Measurements from ENCODE around the gene KIF3C. TPM values are rescaled to one million over a fixed set of nuclear protein-coding genes. Genes with fewer than 3 reads are reported as not detected.

The KIF3C gene
- total and polyA plus RNA-seq, 2 donors (not counting 3 experiments of a cell fraction or from before 2014, with no cell fraction given), result 11.4 to 40.7 TPM

GRCh38 chr2:25980076-25980887, 2.0 kb downstream of the KIF3C start:
- Histone ChIP-seq H3K27ac (ENCODE audit: insufficient read depth, low read depth, low read length) (no peak overlapping the region), H3K4me3 (replicated peaks in 1 of 3; ENCODE audit: insufficient read depth in 1 of 3, low read depth in 1 of 3, low read length in 3 of 3) (no peak overlapping the region), H3K27me3 (ENCODE audit: control insufficient read depth in 2 of 2, insufficient read depth in 2 of 2, low read length in 2 of 2) (no peaks in the 10 kb centered on the region), H3K9me3 (replicated peaks; ENCODE audit: control insufficient read depth, insufficient read depth, low read length) (no peaks in the 10 kb centered on the region), H3K36me3 (ENCODE audit: control insufficient read depth in 2 of 2, extremely low read depth in 1 of 2, insufficient read depth in 2 of 2, low read length in 2 of 2) (peaks cover 3% of the 10 kb centered on the region in 2 experiments), H4K20me1 (replicated peaks; ENCODE audit: control insufficient read depth, extremely low read depth, insufficient read depth, low read length) (no peaks in the 10 kb centered on the region), H2AFZ (ENCODE audit: low read depth, low read length) (no peak overlapping the region), H3K4me1 (ENCODE audit: control insufficient read depth, extremely low read depth, insufficient read depth, low read length) (peaks cover 43% of the 10 kb centered on the region), H3K4me2 (ENCODE audit: insufficient read depth, low read length) (no peak overlapping the region), H3K9ac (replicated peaks; ENCODE audit: extremely low read depth, insufficient read depth, low read length) (no peak overlapping the region), H3K79me2 (ENCODE audit: control insufficient read depth, insufficient read depth, low read length) (peaks cover 39% of the 10 kb centered on the region), H3K9me1 (replicated peaks; ENCODE audit: control insufficient read depth, extremely low read depth, insufficient read depth, low read length) (no peaks in the 10 kb centered on the region)
- DNase-seq (ENCODE audit: low read depth, low spot score) (no peak), FAIRE-seq (no peak)
- dilution Hi-C loops (cut with MboI; ENCODE audit: extremely low pct_ligation_motif_present, low sequenced_read_pairs) (no loop called here), intact Hi-C loops (cut with micrococcal nuclease) (no loop called here)
- TF ChIP-seq JUN (IDR thresholded peaks at IDR 0.05; ENCODE audit: borderline replicate concordance, insufficient read depth, insufficient read length, low read depth), result no peak
- no peak for TF ChIP-seq CTCF (IDR thresholded peaks at IDR 0.05; ENCODE audit: extremely low read depth in 1 of 2, insufficient read depth in 1 of 2, low read depth in 1 of 2, low read length in 2 of 2)
- TF ChIP-seq, protein P1, sequence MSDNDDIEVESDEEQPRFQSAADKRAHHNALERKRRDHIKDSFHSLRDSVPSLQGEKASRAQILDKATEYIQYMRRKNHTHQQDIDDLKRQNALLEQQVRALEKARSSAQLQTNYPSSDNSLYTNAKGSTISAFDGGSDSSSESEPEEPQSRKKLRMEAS (IDR thresholded peaks at IDR 0.05; ENCODE audit: insufficient read depth, insufficient read length), result no peak
- no peak for TF ChIP-seq EZH2 (IDR thresholded peaks at IDR 0.05; ENCODE audit: borderline replicate concordance, low read depth, low read length, severe bottlenecking)
- TF ChIP-seq MYC (IDR thresholded peaks at IDR 0.05; ENCODE audit: low read depth, low read length), result no peak
- TF ChIP-seq GATA2 (IDR thresholded peaks at IDR 0.05; ENCODE audit: insufficient read depth, insufficient read length, low read depth, low read length), result no peak
- no peak for TF ChIP-seq FOS (IDR thresholded peaks at IDR 0.05; ENCODE audit: borderline replicate concordance, insufficient read depth, low read length)
- no peak for TF ChIP-seq POLR2A (IDR thresholded peaks at IDR 0.05; ENCODE audit: low read depth, low read length)
- no peak for TF ChIP-seq POLR2AphosphoS5 (IDR thresholded peaks at IDR 0.05; ENCODE audit: insufficient read depth, low read depth, low read length)
- BruUV-seq (replicated peaks), result no TSS peak
- POLR2A ChIA-PET, result no interaction called here
- CTCF ChIA-PET, result interaction anchor here (1.2 to 1.6 kb wide), 2 partner anchors 14 to 19 kb away, joined by 3 to 4 read pairs; no protein-coding TSS in a partner anchor

Measured in endothelial cell of umbilical vein (primary cell).